ENCODE measurements around the gene ACIN1.

The ACIN1 gene

GRCh38 chr14:23052671-23053070, 42.3 kb downstream of the ACIN1 start:
- FAIRE-seq (no peak), DNase-seq (ENCODE audit: insufficient read length) (no peak)
- TF ChIP-seq POLR2A (IDR thresholded peaks at IDR 0.05; ENCODE audit: low read depth, low read length), result no peak
- no peak for TF ChIP-seq TAF1 (IDR thresholded peaks at IDR 0.05; ENCODE audit: borderline replicate concordance, low read depth, low read length)
- no peak for TF ChIP-seq POLR2AphosphoS5 (IDR thresholded peaks at IDR 0.05; ENCODE audit: low read depth, low read length)

GRCh38 chr14:23052182-23052623, 42.7 kb downstream of the ACIN1 start:
- DNase-seq (ENCODE audit: insufficient read length), result no peak
- no peak for FAIRE-seq
- TF ChIP-seq POLR2AphosphoS5 (IDR thresholded peaks at IDR 0.05; ENCODE audit: low read depth, low read length), result no peak
- TF ChIP-seq TAF1 (IDR thresholded peaks at IDR 0.05; ENCODE audit: borderline replicate concordance, low read depth, low read length), result no peak
- no peak for TF ChIP-seq POLR2A (IDR thresholded peaks at IDR 0.05; ENCODE audit: low read depth, low read length)

GRCh38 chr14:23051141-23052057, 43.5 kb downstream of the ACIN1 start:
- no peak for FAIRE-seq

GRCh38 chr14:23049011-23049410, 45.9 kb downstream of the ACIN1 start:
- no peak for FAIRE-seq

More at GRCh38 chr14:23051141-23052057, 43.5 kb downstream of the ACIN1 start:
- no peak for DNase-seq (ENCODE audit: insufficient read length)
- no peak for TF ChIP-seq TAF1 (IDR thresholded peaks at IDR 0.05; ENCODE audit: borderline replicate concordance, low read depth, low read length)
- TF ChIP-seq POLR2A (IDR thresholded peaks at IDR 0.05; ENCODE audit: low read depth, low read length), result no peak
- TF ChIP-seq POLR2AphosphoS5 (IDR thresholded peaks at IDR 0.05; ENCODE audit: low read depth, low read length), result no peak

GRCh38 chr14:23047751-23048693, 46.9 kb downstream of the ACIN1 start:
- TF ChIP-seq POLR2AphosphoS5 (IDR thresholded peaks at IDR 0.05; ENCODE audit: low read depth, low read length), result no peak
- no peak for TF ChIP-seq TAF1 (IDR thresholded peaks at IDR 0.05; ENCODE audit: borderline replicate concordance, low read depth, low read length)
- TF ChIP-seq POLR2A (IDR thresholded peaks at IDR 0.05; ENCODE audit: low read depth, low read length), result no peak
- FAIRE-seq, result no peak
- no peak for DNase-seq (ENCODE audit: insufficient read length)

More at GRCh38 chr14:23049011-23049410, 45.9 kb downstream of the ACIN1 start:
- TF ChIP-seq POLR2AphosphoS5 (IDR thresholded peaks at IDR 0.05; ENCODE audit: low read depth, low read length) (no peak), POLR2A (IDR thresholded peaks at IDR 0.05; ENCODE audit: low read depth, low read length) (no peak), TAF1 (IDR thresholded peaks at IDR 0.05; ENCODE audit: borderline replicate concordance, low read depth, low read length) (no peak)
- DNase-seq (ENCODE audit: insufficient read length), result no peak

GRCh38 chr14:23047034-23047634, 47.8 kb downstream of the ACIN1 start:
- FAIRE-seq (no peak), DNase-seq (ENCODE audit: insufficient read length) (no peak)
- TF ChIP-seq POLR2A (IDR thresholded peaks at IDR 0.05; ENCODE audit: low read depth, low read length), result no peak
- no peak for TF ChIP-seq TAF1 (IDR thresholded peaks at IDR 0.05; ENCODE audit: borderline replicate concordance, low read depth, low read length)
- TF ChIP-seq POLR2AphosphoS5 (IDR thresholded peaks at IDR 0.05; ENCODE audit: low read depth, low read length), result no peak

GRCh38 chr14:23045419-23046357, 49.2 kb downstream of the ACIN1 start:
- DNase-seq (ENCODE audit: insufficient read length) (no peak), FAIRE-seq (no peak)
- TF ChIP-seq POLR2AphosphoS5 (IDR thresholded peaks at IDR 0.05; ENCODE audit: low read depth, low read length), result no peak
- TF ChIP-seq POLR2A (IDR thresholded peaks at IDR 0.05; ENCODE audit: low read depth, low read length), result no peak
- no peak for TF ChIP-seq TAF1 (IDR thresholded peaks at IDR 0.05; ENCODE audit: borderline replicate concordance, low read depth, low read length)

- DNase-seq (ENCODE audit: insufficient read length), result no peak
- no peak for TF ChIP-seq POLR2AphosphoS5 (IDR thresholded peaks at IDR 0.05; ENCODE audit: low read depth, low read length)
- no peak for TF ChIP-seq POLR2A (IDR thresholded peaks at IDR 0.05; ENCODE audit: low read depth, low read length)
- TF ChIP-seq TAF1 (IDR thresholded peaks at IDR 0.05; ENCODE audit: borderline replicate concordance, low read depth, low read length), result no peak
- FAIRE-seq, result no peak
Measured at GRCh38 chr14:23044840-23045239, 50.1 kb downstream of the ACIN1 start.

GRCh38 chr14:23043754-23044153, 51.2 kb downstream of the ACIN1 start:
- TF ChIP-seq POLR2AphosphoS5 (IDR thresholded peaks at IDR 0.05; ENCODE audit: low read depth, low read length) (no peak), POLR2A (IDR thresholded peaks at IDR 0.05; ENCODE audit: low read depth, low read length) (no peak), TAF1 (IDR thresholded peaks at IDR 0.05; ENCODE audit: borderline replicate concordance, low read depth, low read length) (no peak)
- DNase-seq (ENCODE audit: insufficient read length) (no peak), FAIRE-seq (no peak)

- TF ChIP-seq POLR2A (IDR thresholded peaks at IDR 0.05; ENCODE audit: low read depth, low read length) (no peak), POLR2AphosphoS5 (IDR thresholded peaks at IDR 0.05; ENCODE audit: low read depth, low read length) (no peak), TAF1 (IDR thresholded peaks at IDR 0.05; ENCODE audit: borderline replicate concordance, low read depth, low read length) (no peak)
- FAIRE-seq, result no peak
- DNase-seq (ENCODE audit: insufficient read length), result no peak
Measured at GRCh38 chr14:23043145-23043544, 51.8 kb downstream of the ACIN1 start.

All from GM12892 (cell line).